K562 (cell line): ENCODE measurements around the gene COPS6. TPM values are rescaled to one million over a fixed set of nuclear protein-coding genes. Genes with fewer than 3 reads are reported as not detected.

ENCODE experiments used
- HDAC3 ChIP-seq: fragments of 450-650 bp; IDR thresholded peaks from 2 replicates; pipeline ENCODE4 v1.6.1; 2018; ENCODE audit warnings: borderline replicate concordance, mild to moderate bottlenecking, moderate library complexity; ENCODE audit not compliant: partially characterized antibody
- HMG20B ChIP-seq: fragments of 250-450 bp; sonication (Bioruptor Pico); IDR thresholded peaks from 2 replicates; pipeline ENCODE4 v1.5.0; 2021; ENCODE audit warnings: mild to moderate bottlenecking
- HNRNPK ChIP-seq: fragments of 200-400 bp; formaldehyde crosslinking; IDR thresholded peaks from one replicate; pipeline ENCODE4 v1.6.1; 2018; ENCODE audit warnings: mild to moderate bottlenecking, low read depth, low read length; ENCODE audit not compliant: poor library complexity, severe bottlenecking
- MAZ ChIP-seq, 2 experiments: fragments of 450-650 bp in 1 of 2; sonication (generic) in 1 of 2; formaldehyde crosslinking; IDR thresholded peaks in 1 of 2; conservative IDR thresholded peaks in 1 of 2; 2 replicates each; pipeline versions ENCODE4 v1.4.0 to v1.5.0; 2020; ENCODE audit warnings: mild to moderate bottlenecking in 1 of 2, missing genetic modification reagents in 1 of 2
- NFIX ChIP-seq: fragments of 250-450 bp; sonication (Bioruptor Pico); IDR thresholded peaks from 2 replicates; pipeline ENCODE4 v1.4.0; 2020; ENCODE audit warnings: low read depth, mild to moderate bottlenecking, moderate library complexity
- POLR2G ChIP-seq: fragments of 200-400 bp; formaldehyde crosslinking; IDR thresholded peaks from 2 replicates; pipeline ENCODE4 v1.6.1; 2017; ENCODE audit warnings: low read depth, mild to moderate bottlenecking, antibody characterized with exemption, low read length, moderate library complexity
- SMARCE1 ChIP-seq: fragments of 450-650 bp; IDR thresholded peaks from 2 replicates; pipeline ENCODE4 v1.7.1; 2016; ENCODE audit warnings: mild to moderate bottlenecking
- ZEB2 ChIP-seq: fragments of 450-650 bp; IDR thresholded peaks from 2 replicates; pipeline ENCODE4 v1.6.1; 2016
- ZNF263 ChIP-seq: sonication (generic); formaldehyde crosslinking; IDR thresholded peaks from 2 replicates; pipeline ENCODE4 v1.8.0; 2022; ENCODE audit warnings: mild to moderate bottlenecking, missing genetic modification reagents, borderline replicate concordance
- ZNF830 ChIP-seq: fragments of 250-450 bp; sonication (Bioruptor Pico); IDR thresholded peaks from 2 replicates; pipeline ENCODE4 v1.5.0; 2021; ENCODE audit warnings: mild to moderate bottlenecking
- polyA plus RNA-seq, 8 experiments: library from polyadenylated mRNA; depleted of rRNA in 4 of 8; stranded (reverse) in 5 of 8; unstranded in 3 of 8; fragments of >200 nt; fragmentation: Nextera tagmentation in 2 of 8; fragmentation: Illumina TruSeq in 1 of 8; extraction: Ambion mirVana in 2 of 8; extraction: Trizol in 1 of 8; gene quantifications; 2 replicates each; pipeline versions ENCODE4 v1.2.1 to v1.2.3, GENCODE V29; 2011 to 2014; ENCODE audit warnings: inconsistent platforms in 1 of 8, missing spikeins in 1 of 8
- total RNA-seq, 7 experiments: library from RNA; depleted of rRNA in 6 of 7; stranded (reverse); fragments of >200 nt in 6 of 7; fragmentation: Illumina TruSeq in 2 of 7; extraction: Trizol in 2 of 7; gene quantifications; 2 replicates each; pipeline versions ENCODE4 v1.2.1 to v1.2.3, GENCODE V29; 2011 to 2021; ENCODE audit warnings: low replicate concordance in 1 of 7
- TF ChIP-seq, protein P1 (sequence below): fragments of 450-650 bp; formaldehyde crosslinking; IDR thresholded peaks from 2 replicates; pipeline ENCODE4 v1.4.0; 2022; ENCODE audit warnings: missing genetic modification characterization
- TF ChIP-seq, protein P2 (sequence below), 2 experiments: fragments of 450-650 bp; IDR thresholded peaks; 2 replicates each; pipeline ENCODE4 v1.6.1; 2018; ENCODE audit warnings: mild to moderate bottlenecking in 2 of 2, low read depth in 1 of 2; ENCODE audit not compliant: partially characterized antibody in 2 of 2
- TF ChIP-seq, protein P3 (sequence below), 2 experiments: fragments of 450-650 bp in 1 of 2; sonication (generic) in 1 of 2; formaldehyde crosslinking in 1 of 2; IDR thresholded peaks; 2 replicates each; pipeline versions ENCODE4 v1.7.1 to v1.9.0; 2016 to 2022; ENCODE audit warnings: inconsistent platforms in 1 of 2, mild to moderate bottlenecking in 1 of 2, missing genetic modification reagents in 1 of 2

Gene COPS6
- total and polyA plus RNA-seq, 9 of the 15 experiments (the other 6 are each of a cell fraction or from before 2014, with no cell fraction given): 63.0 to 331 (median 168) TPM

DNA sequence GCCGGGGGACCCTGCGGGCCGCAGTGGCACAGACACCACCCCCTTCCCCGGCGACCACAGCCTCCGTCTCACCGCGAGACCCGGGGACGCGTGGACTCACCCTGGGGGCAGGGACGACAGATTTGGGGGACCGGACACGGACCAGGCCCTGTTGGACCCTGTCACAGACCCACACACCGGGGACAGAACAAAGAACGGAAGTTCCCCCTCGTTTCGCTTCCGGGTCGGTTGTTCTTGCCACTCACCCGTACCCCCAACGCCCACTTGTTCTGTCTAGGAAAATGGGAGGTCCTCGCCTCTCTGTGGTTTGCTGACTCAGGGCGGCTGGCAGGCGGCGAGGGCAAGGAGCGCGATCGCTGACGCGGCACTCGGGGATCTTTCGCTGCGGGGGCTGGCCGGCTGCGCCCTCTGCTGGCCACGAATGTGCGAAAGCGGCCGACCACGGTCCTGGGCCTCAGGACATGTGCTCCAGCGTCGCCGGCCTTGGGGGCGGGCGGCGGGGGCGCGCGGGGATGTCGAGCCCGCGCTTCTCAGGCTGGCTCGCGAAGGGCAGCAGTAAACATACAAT lies 7.2 kb upstream of the COPS6 start, which contains the start of gene ZNF3 (continued):
- TF ChIP-seq MAZ (CRISPR knock-in tag; conservative IDR thresholded peaks at IDR 0.05 in 1 of 2, IDR thresholded peaks at IDR 0.05 in 1 of 2) (peak; percentile 96 to 99), ZEB2 (no peak), ZNF263 (peak; percentile 69; the same call in 1 of the 2 replicates), ZNF830 (CRISPR knock-in tag) (peak; percentile 92; the same call in 1 of the 2 replicates), HMG20B (CRISPR knock-in tag) (no peak), HNRNPK (no peak), POLR2G (peak; percentile 92), SMARCE1 (no peak), HDAC3 (no peak), NFIX (CRISPR knock-in tag) (no peak)
- TF ChIP-seq, protein P1, sequence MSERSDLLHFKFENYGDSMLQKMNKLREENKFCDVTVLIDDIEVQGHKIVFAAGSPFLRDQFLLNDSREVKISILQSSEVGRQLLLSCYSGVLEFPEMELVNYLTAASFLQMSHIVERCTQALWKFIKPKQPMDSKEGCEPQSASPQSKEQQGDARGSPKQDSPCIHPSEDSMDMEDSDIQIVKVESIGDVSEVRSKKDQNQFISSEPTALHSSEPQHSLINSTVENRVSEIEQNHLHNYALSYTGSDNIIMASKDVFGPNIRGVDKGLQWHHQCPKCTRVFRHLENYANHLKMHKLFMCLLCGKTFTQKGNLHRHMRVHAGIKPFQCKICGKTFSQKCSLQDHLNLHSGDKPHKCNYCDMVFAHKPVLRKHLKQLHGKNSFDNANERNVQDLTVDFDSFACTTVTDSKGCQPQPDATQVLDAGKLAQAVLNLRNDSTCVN (CRISPR knock-in tag): no peak
- TF ChIP-seq, protein P2, sequence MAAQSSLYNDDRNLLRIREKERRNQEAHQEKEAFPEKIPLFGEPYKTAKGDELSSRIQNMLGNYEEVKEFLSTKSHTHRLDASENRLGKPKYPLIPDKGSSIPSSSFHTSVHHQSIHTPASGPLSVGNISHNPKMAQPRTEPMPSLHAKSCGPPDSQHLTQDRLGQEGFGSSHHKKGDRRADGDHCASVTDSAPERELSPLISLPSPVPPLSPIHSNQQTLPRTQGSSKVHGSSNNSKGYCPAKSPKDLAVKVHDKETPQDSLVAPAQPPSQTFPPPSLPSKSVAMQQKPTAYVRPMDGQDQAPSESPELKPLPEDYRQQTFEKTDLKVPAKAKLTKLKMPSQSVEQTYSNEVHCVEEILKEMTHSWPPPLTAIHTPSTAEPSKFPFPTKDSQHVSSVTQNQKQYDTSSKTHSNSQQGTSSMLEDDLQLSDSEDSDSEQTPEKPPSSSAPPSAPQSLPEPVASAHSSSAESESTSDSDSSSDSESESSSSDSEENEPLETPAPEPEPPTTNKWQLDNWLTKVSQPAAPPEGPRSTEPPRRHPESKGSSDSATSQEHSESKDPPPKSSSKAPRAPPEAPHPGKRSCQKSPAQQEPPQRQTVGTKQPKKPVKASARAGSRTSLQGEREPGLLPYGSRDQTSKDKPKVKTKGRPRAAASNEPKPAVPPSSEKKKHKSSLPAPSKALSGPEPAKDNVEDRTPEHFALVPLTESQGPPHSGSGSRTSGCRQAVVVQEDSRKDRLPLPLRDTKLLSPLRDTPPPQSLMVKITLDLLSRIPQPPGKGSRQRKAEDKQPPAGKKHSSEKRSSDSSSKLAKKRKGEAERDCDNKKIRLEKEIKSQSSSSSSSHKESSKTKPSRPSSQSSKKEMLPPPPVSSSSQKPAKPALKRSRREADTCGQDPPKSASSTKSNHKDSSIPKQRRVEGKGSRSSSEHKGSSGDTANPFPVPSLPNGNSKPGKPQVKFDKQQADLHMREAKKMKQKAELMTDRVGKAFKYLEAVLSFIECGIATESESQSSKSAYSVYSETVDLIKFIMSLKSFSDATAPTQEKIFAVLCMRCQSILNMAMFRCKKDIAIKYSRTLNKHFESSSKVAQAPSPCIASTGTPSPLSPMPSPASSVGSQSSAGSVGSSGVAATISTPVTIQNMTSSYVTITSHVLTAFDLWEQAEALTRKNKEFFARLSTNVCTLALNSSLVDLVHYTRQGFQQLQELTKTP (IDR thresholded peaks at IDR 0.05; ENCODE audit: low read depth in 1 of 2, partially characterized antibody in 2 of 2): no peak
- TF ChIP-seq, protein P3, sequence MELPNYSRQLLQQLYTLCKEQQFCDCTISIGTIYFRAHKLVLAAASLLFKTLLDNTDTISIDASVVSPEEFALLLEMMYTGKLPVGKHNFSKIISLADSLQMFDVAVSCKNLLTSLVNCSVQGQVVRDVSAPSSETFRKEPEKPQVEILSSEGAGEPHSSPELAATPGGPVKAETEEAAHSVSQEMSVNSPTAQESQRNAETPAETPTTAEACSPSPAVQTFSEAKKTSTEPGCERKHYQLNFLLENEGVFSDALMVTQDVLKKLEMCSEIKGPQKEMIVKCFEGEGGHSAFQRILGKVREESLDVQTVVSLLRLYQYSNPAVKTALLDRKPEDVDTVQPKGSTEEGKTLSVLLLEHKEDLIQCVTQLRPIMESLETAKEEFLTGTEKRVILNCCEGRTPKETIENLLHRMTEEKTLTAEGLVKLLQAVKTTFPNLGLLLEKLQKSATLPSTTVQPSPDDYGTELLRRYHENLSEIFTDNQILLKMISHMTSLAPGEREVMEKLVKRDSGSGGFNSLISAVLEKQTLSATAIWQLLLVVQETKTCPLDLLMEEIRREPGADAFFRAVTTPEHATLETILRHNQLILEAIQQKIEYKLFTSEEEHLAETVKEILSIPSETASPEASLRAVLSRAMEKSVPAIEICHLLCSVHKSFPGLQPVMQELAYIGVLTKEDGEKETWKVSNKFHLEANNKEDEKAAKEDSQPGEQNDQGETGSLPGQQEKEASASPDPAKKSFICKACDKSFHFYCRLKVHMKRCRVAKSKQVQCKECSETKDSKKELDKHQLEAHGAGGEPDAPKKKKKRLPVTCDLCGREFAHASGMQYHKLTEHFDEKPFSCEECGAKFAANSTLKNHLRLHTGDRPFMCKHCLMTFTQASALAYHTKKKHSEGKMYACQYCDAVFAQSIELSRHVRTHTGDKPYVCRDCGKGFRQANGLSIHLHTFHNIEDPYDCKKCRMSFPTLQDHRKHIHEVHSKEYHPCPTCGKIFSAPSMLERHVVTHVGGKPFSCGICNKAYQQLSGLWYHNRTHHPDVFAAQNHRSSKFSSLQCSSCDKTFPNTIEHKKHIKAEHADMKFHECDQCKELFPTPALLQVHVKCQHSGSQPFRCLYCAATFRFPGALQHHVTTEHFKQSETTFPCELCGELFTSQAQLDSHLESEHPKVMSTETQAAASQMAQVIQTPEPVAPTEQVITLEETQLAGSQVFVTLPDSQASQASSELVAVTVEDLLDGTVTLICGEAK (IDR thresholded peaks at IDR 0.05): peak; percentile 99
- TF ChIP-seq, protein P3 (CRISPR knock-in tag; IDR thresholded peaks at IDR 0.05): no peak
